Heart left ventricle (tissue), 13 donors: Measurements from ENCODE around the gene PMS2.
"Not testable (repeated sequence)": the region's sequence is repeated elsewhere in the genome, so short reads cannot be mapped to it uniquely, and the experiment has no call there.

Experiments
- POLR2A ChIP-seq, 2 donors: fragments of 450-650 bp; IDR thresholded peaks; one replicate each; pipeline ENCODE4 v1.6.1; 2017; ENCODE audit warnings: antibody characterized with exemption in 2 of 2, mild to moderate bottlenecking in 2 of 2, moderate library complexity in 2 of 2
- TF ChIP-seq, protein P1 (sequence below), 12 donors: fragments of 200-600 bp; sonication (generic) in 4 of 12; IDR thresholded peaks; one replicate each; pipeline versions ENCODE4 v1.5.0 to v1.8.0; 2018 to 2022; ENCODE audit warnings: antibody characterized with exemption in 12 of 12, mild to moderate bottlenecking in 5 of 12
- donor health status: ischemic (EF 13 %, LVEDD 7.1; RV severe dilation, severe dysfunction).
- donor health status: DM: no; HTN: yes; CAD: no.
- donor health status: DM: no; HTN: no; CAD: no.
- donor health status: ischemic (EF 25% LVEDD 6.9; RV normal size, moderate dysfunction).
- donor health status: ischemic (EF 25% LVEDD 5.7; RV mildly dilated, moderate dysfunction).
- donor health status: ischemic (EF 35%, LVEDD 5.7; RV mildly dilated, moderate dysfunction).
- donor health status: nonischemic (EF 11% LVEDD 7.7; RV severe dilation, severe dysfunction).
- donor health status: DM: yes; HTN: yes; CAD: no.
- donor health status: PGD.
- donor health status: ischemic (EF 29% LVEDD 5.4; RV normal size, mild dysfunction).
- donor health status: nonischemic (EF 23%, LVEDD 6.1; RV moderate dilation, normal function).

DNA sequence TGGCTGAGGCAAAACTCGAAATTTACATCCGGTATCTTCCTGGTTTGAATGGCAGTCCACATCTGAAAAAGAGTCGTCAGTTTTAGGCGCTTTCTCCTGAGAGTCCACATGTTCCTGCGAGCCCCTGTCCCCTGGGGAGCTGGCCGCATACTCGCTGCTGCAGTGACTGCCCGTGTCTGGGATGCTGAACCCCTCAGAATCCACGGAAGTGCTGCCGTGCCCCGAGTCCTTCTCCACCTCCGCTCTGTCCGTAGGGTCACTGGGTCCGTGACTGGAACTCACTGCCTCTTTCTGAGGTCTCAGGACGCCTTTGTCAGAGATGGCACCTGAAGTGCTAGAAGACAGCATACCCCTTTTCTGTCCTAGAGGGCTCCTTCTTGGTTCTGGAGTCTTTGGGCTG lies 21.8 kb downstream of the PMS2 start:
- not testable (repeated sequence) for TF ChIP-seq POLR2A (IDR thresholded peaks at IDR 0.05)
- TF ChIP-seq, protein P1, sequence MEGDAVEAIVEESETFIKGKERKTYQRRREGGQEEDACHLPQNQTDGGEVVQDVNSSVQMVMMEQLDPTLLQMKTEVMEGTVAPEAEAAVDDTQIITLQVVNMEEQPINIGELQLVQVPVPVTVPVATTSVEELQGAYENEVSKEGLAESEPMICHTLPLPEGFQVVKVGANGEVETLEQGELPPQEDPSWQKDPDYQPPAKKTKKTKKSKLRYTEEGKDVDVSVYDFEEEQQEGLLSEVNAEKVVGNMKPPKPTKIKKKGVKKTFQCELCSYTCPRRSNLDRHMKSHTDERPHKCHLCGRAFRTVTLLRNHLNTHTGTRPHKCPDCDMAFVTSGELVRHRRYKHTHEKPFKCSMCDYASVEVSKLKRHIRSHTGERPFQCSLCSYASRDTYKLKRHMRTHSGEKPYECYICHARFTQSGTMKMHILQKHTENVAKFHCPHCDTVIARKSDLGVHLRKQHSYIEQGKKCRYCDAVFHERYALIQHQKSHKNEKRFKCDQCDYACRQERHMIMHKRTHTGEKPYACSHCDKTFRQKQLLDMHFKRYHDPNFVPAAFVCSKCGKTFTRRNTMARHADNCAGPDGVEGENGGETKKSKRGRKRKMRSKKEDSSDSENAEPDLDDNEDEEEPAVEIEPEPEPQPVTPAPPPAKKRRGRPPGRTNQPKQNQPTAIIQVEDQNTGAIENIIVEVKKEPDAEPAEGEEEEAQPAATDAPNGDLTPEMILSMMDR (IDR thresholded peaks at IDR 0.05) = not testable (repeated sequence)
